Coronary artery (tissue), 2 donors: Measurements from ENCODE around the gene TTC28.
"Not testable (repeated sequence)": the region's sequence is repeated elsewhere in the genome, so short reads cannot be mapped to it uniquely, and the experiment has no call there.

Source experiments
- DNase-seq: peaks from one replicate; pipeline ENCODE4 v3.0.0-alpha.2; 2017; ENCODE audit warnings: low spot score
- H3K27ac ChIP-seq, 2 donors: fragments of 200-600 bp; sonication (generic); one replicate each; pipeline ENCODE4 v1.5.1; 2016 to 2019
- H3K4me3 ChIP-seq: fragments of 200-600 bp; sonication (generic); 2 replicates; pipeline ENCODE4 v1.5.1; 2016; ENCODE audit warnings: mild to moderate bottlenecking, moderate library complexity
- CTCF ChIP-seq: fragments of 200-600 bp; sonication (generic); IDR thresholded peaks from one replicate; pipeline ENCODE4 v1.5.1; 2019; ENCODE audit warnings: antibody characterized with exemption

Gene TTC28

DNA sequence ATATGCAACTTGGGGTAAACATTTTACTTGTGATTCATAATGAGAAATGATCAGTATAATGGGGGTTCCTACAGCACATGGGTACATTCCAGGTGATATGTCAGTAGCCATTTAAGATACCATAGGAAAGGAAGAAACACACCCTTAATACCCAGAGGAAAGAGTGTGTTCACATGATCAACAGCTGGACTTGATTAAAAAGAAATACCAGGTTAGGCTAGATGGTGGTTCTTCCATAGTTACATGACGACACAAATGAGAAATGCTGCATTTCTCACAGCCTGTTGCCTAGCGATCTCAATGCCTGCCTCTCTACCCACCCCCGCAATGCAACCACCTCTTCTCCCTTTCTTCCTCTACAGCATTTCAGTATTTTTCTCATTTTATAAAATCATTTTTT lies 96.8 kb downstream of the TTC28 start:
- no peak for DNase-seq
- TF ChIP-seq CTCF, result no peak
- Histone ChIP-seq H3K4me3 (no peak overlapping the region), H3K27ac (no peak overlapping the region)

DNA sequence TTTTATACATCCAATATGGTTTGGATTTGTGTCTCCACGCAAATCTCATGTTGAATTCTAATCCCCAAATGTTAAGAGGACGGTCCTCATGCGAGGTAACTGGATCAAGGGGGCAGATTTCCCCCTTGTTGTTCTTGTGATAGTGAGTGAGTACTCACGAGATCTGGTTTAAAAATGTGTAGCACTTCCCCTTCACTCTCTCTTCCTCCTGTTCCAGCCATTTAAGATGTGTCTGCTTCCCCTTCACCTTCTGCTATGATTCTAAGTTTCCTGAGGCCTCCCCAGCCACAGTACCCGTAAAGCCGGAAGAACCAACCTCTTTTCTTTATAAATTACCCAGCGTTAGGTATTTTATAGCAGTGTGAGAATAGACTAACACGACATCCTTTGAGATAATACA lies 98.6 kb downstream of the TTC28 start:
- no peak for TF ChIP-seq CTCF
- Histone ChIP-seq H3K27ac (no peak overlapping the region), H3K4me3 (no peak overlapping the region)
- DNase-seq, result no peak

- no peak for DNase-seq
- Histone ChIP-seq H3K27ac (no peak overlapping the region), H3K4me3 (no peak overlapping the region)
- TF ChIP-seq CTCF, result no peak
These were observed 103.5 kb downstream of the TTC28 start for GRCh38 chr22:28576162-28576561.

- TF ChIP-seq CTCF, result no peak
- Histone ChIP-seq H3K27ac (no peak overlapping the region), H3K4me3 (no peak overlapping the region)
- DNase-seq, result no peak
These were observed 105.4 kb downstream of the TTC28 start for GRCh38 chr22:28574159-28574788.

- H3K4me3 ChIP-seq, result no peak overlapping the region
- DNase-seq, result no peak
- no peak overlapping the region for H3K27ac ChIP-seq
- no peak for TF ChIP-seq CTCF
These were observed 108.8 kb downstream of the TTC28 start for GRCh38 chr22:28570696-28571373.

DNA sequence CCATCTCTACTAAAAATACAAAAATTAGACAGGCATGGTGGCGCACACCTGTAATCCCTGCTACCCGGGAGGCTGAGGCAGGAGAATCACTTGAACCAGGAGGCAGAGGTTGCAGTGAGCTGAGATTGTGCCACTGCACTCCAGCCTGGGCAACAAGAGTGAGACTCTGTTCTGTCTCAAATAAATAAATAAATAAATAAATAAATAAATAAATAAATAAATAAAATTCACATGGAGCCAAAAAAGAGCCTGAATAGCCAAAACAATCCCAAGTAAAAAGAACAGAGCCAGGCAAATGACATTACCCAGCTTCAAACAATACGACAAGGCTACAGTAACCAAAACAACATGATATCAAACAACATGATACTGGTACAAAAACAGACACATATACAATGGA lies 110.7 kb downstream of the TTC28 start:
- not testable (repeated sequence) for H3K4me3 ChIP-seq, DNase-seq, H3K27ac ChIP-seq

DNA sequence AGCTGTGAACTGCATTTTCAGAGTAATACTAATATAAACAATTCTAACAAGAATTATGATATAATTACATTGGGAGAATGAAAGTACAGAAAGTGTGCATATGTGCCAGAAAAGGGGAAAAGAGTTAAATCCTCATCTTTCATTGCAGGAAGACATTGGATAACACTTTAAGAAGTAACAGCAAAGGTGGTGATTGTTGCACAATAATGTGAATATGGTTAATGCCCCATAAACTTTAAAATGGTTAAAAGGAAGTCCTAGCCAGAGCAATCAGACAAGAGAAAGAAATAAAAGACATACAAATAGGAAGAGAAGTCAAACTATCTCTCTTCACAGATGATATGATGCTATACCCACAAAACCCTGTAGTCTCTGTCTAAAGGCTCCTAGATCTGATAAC lies 111.5 kb downstream of the TTC28 start:
- no peak for DNase-seq
- H3K27ac ChIP-seq, result no peak overlapping the region
- no peak overlapping the region for H3K4me3 ChIP-seq
- no peak for TF ChIP-seq CTCF

GRCh38 chr22:28566920-28567499 lies 112.6 kb downstream of the TTC28 start:
- not testable (repeated sequence) for H3K27ac ChIP-seq, H3K4me3 ChIP-seq, DNase-seq
